ENCODE measurements around the gene MACO1.
"Not testable (repeated sequence)": the region's sequence is repeated elsewhere in the genome, so short reads cannot be mapped to it uniquely, and the experiment has no call there.

Gene MACO1, protein sequence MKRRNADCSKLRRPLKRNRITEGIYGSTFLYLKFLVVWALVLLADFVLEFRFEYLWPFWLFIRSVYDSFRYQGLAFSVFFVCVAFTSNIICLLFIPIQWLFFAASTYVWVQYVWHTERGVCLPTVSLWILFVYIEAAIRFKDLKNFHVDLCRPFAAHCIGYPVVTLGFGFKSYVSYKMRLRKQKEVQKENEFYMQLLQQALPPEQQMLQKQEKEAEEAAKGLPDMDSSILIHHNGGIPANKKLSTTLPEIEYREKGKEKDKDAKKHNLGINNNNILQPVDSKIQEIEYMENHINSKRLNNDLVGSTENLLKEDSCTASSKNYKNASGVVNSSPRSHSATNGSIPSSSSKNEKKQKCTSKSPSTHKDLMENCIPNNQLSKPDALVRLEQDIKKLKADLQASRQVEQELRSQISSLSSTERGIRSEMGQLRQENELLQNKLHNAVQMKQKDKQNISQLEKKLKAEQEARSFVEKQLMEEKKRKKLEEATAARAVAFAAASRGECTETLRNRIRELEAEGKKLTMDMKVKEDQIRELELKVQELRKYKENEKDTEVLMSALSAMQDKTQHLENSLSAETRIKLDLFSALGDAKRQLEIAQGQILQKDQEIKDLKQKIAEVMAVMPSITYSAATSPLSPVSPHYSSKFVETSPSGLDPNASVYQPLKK

DNA sequence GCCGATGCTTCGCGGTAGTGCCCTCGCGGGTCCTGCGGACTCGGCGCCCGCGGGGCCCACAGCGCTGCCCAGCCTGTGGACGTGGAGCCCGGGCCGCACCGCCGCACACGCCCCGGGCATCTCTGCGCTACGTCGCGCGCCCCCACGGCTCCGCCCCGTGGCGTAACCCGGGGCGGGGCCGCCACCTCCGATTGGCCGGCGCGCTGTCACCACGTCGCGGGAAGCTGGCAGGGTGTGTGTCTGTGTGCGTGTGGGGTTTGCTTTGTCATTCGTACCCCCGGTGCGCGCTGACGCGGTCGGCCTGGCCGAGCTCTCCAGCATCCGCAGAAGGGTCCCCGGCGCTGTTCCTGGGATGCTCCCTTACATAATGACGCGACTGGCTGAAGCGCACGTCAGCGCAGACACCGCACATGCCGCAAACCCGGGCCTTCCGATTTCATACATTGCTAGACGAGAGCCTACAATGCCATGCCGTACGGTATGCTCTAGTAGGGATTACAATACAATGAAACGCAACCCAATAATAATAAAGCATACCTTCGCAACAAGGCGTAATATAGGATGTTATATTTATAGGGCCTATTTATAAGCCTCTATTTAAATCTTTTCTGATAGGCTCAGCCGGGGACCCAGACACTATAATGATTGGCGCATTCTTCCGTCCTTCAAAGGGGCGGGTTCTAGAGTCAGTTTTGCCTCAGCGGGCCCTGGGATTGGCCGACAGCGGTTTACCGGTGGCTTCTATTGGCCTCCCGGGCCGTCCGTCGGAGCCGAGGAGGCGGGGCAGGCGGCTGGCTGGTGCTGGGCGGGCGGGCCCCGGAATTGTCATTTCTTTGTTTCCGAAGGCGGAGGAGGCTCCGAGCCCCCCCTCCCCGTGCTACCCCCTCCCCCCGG lies at the start of gene MACO1:
TSS of gene MACO1 (plus strand) at position 825 of the 894 bp plus-strand sequence. CDS start 202 bp downstream, outside the sequence.
- Histone ChIP-seq H4K20me1 (ENCODE audit: low read depth, low read length) (peaks cover 9% of the 10 kb centered on the region), H3K4me2 (ENCODE audit: low read depth, low read length, poor library complexity, severe bottlenecking) (peak within 1 kb of the TSS; percentile 71), H2AFZ (ENCODE audit: low read depth, low read length, severe bottlenecking) (peak within 1 kb of the TSS; percentile 99), H3K27ac (ENCODE audit: low read depth, low read length) (peak within 1 kb of the TSS; percentile 73), H3K9ac (ENCODE audit: low read length) (peak within 1 kb of the TSS; percentile 64), H3K9me3 (ENCODE audit: insufficient read depth, low read length) (no peaks in the 10 kb centered on the region), H3K27me3 (ENCODE audit: low read length) (no peaks in the 10 kb centered on the region), H3K9me2 (replicated peaks; ENCODE audit: insufficient read depth, low read length) (no peaks in the 10 kb centered on the region), H3K79me2 (ENCODE audit: insufficient read depth, low read length) (peaks cover 24% of the 10 kb centered on the region; the same call in 1 of the 2 replicates), H3F3A (ENCODE audit: insufficient read depth) (no peaks in the 10 kb centered on the region), H3K4me3 (ENCODE audit: insufficient read depth, low read length, poor library complexity, severe bottlenecking) (peak within 1 kb of the TSS; percentile 96), H3K36me3 (ENCODE audit: low read length) (peaks cover 4% of the 10 kb centered on the region; the same call in 1 of the 2 replicates)
- TF ChIP-seq, protein P1, sequence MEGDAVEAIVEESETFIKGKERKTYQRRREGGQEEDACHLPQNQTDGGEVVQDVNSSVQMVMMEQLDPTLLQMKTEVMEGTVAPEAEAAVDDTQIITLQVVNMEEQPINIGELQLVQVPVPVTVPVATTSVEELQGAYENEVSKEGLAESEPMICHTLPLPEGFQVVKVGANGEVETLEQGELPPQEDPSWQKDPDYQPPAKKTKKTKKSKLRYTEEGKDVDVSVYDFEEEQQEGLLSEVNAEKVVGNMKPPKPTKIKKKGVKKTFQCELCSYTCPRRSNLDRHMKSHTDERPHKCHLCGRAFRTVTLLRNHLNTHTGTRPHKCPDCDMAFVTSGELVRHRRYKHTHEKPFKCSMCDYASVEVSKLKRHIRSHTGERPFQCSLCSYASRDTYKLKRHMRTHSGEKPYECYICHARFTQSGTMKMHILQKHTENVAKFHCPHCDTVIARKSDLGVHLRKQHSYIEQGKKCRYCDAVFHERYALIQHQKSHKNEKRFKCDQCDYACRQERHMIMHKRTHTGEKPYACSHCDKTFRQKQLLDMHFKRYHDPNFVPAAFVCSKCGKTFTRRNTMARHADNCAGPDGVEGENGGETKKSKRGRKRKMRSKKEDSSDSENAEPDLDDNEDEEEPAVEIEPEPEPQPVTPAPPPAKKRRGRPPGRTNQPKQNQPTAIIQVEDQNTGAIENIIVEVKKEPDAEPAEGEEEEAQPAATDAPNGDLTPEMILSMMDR (IDR thresholded peaks at IDR 0.05; ENCODE audit: insufficient read depth, low read length, poor library complexity, severe bottlenecking), result no peak
- no peak for TF ChIP-seq EZH2phosphoT487 (conservative IDR thresholded peaks at IDR 0.05; ENCODE audit: low read length)

DNA sequence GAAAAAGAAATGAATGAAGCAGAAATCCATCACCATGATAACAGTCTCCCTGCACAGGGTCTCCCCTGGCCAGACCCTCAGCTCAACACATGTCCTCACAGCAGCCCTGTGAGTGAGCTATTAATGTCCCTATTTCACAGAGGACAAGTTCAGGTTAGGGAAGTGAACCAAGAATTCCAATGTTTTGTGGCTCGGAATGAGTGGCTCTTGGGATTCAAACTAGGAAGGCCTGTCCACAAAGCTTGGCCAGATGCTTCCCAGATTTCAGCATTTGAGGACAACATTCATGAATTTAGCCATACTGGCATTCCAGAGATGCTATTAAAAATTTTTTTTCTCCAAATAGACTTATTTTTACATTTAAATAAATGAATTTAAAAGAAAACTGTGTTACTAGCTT lies 48.2 kb upstream of the MACO1 start:
- H3K79me2 ChIP-seq (ENCODE audit: insufficient read depth, low read length); H3K4me3 ChIP-seq (ENCODE audit: insufficient read depth, low read length, poor library complexity, severe bottlenecking); H2AFZ ChIP-seq (ENCODE audit: low read depth, low read length, severe bottlenecking); H3K9me3 ChIP-seq (ENCODE audit: insufficient read depth, low read length); H3K27me3 ChIP-seq (ENCODE audit: low read length); H3K27ac ChIP-seq (ENCODE audit: low read depth, low read length); H3F3A ChIP-seq (ENCODE audit: insufficient read depth); H3K4me2 ChIP-seq (ENCODE audit: low read depth, low read length, poor library complexity, severe bottlenecking); H3K9me2 ChIP-seq (replicated peaks; ENCODE audit: insufficient read depth, low read length); H3K36me3 ChIP-seq (ENCODE audit: low read length); H3K9ac ChIP-seq (ENCODE audit: low read length); H4K20me1 ChIP-seq (ENCODE audit: low read depth, low read length): not testable (repeated sequence)

DNA sequence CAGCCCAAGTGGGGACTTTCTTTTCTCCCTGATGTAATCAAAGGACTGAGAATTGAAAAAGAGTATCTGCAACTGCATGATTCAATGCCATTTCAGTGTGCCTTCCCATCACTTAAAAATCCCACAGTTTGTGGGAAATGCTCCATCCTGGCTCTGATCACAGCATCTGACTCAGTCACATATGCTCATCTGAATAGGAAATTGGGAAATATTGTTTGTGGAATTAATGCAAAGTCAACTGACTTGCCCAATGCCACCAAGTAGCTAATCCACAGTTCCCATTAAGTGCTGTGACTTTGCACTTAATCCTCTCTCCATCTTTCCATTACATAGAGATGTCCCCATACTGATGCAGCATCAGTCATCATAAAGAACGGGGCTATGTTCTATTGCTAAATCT lies 47.6 kb upstream of the MACO1 start:
- H3K9ac ChIP-seq (ENCODE audit: low read length); H3K4me2 ChIP-seq (ENCODE audit: low read depth, low read length, poor library complexity, severe bottlenecking); H3K27me3 ChIP-seq (ENCODE audit: low read length); H4K20me1 ChIP-seq (ENCODE audit: low read depth, low read length); H3K9me2 ChIP-seq (replicated peaks; ENCODE audit: insufficient read depth, low read length); H3K27ac ChIP-seq (ENCODE audit: low read depth, low read length); H3K4me3 ChIP-seq (ENCODE audit: insufficient read depth, low read length, poor library complexity, severe bottlenecking); H2AFZ ChIP-seq (ENCODE audit: low read depth, low read length, severe bottlenecking); H3K9me3 ChIP-seq (ENCODE audit: insufficient read depth, low read length); H3F3A ChIP-seq (ENCODE audit: insufficient read depth); H3K36me3 ChIP-seq (ENCODE audit: low read length); H3K79me2 ChIP-seq (ENCODE audit: insufficient read depth, low read length): not testable (repeated sequence)

DNA sequence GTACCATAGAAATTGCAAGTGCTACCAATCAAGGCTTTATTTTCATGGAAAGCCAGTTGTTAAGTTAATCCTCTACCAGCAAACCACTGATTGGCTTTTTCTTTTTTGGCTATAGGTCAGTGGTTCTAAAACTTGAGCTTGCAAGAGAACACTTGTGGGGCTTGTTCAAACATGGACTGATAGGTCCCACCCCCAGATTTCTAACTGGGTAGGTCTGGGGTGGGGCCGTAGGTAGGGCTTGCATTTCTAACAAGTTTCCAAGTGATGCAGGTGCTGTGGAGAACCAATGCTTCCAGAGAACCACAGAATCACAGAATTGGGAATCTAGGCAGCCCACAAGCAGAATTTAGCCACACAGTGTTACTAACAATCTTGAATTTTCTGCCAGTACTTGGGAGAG lies 46.8 kb upstream of the MACO1 start:
- H3K27ac ChIP-seq (ENCODE audit: low read depth, low read length); H2AFZ ChIP-seq (ENCODE audit: low read depth, low read length, severe bottlenecking); H4K20me1 ChIP-seq (ENCODE audit: low read depth, low read length); H3K27me3 ChIP-seq (ENCODE audit: low read length); H3K9ac ChIP-seq (ENCODE audit: low read length); H3F3A ChIP-seq (ENCODE audit: insufficient read depth); H3K79me2 ChIP-seq (ENCODE audit: insufficient read depth, low read length); H3K9me2 ChIP-seq (replicated peaks; ENCODE audit: insufficient read depth, low read length); H3K4me2 ChIP-seq (ENCODE audit: low read depth, low read length, poor library complexity, severe bottlenecking); H3K36me3 ChIP-seq (ENCODE audit: low read length); H3K9me3 ChIP-seq (ENCODE audit: insufficient read depth, low read length); H3K4me3 ChIP-seq (ENCODE audit: insufficient read depth, low read length, poor library complexity, severe bottlenecking): not testable (repeated sequence)

DNA sequence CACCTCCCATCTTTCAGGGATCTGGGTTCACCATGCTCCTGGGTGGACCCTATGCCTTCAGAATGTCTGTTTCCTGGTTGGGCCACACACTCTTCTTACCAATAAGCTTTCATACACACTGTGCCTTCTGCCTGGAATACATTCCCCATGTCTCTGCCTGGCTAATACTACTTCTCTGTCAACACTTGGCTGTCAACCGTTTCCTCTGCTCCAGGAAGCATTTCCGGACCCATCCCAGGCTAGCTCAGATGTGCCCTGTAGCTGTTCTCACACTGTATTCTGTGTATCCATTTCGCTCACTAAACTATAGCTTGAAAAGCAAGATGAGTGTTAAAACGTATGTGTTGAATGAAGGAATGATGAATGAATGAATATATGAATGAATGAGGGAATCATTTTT lies 43.6 kb upstream of the MACO1 start:
- not testable (repeated sequence) for H3K4me3 ChIP-seq (ENCODE audit: insufficient read depth, low read length, poor library complexity, severe bottlenecking); H3K27me3 ChIP-seq (ENCODE audit: low read length); H3F3A ChIP-seq (ENCODE audit: insufficient read depth); H3K79me2 ChIP-seq (ENCODE audit: insufficient read depth, low read length); H4K20me1 ChIP-seq (ENCODE audit: low read depth, low read length); H3K36me3 ChIP-seq (ENCODE audit: low read length); H2AFZ ChIP-seq (ENCODE audit: low read depth, low read length, severe bottlenecking); H3K9me3 ChIP-seq (ENCODE audit: insufficient read depth, low read length); H3K4me2 ChIP-seq (ENCODE audit: low read depth, low read length, poor library complexity, severe bottlenecking); H3K27ac ChIP-seq (ENCODE audit: low read depth, low read length); H3K9me2 ChIP-seq (replicated peaks; ENCODE audit: insufficient read depth, low read length); H3K9ac ChIP-seq (ENCODE audit: low read length)

DNA sequence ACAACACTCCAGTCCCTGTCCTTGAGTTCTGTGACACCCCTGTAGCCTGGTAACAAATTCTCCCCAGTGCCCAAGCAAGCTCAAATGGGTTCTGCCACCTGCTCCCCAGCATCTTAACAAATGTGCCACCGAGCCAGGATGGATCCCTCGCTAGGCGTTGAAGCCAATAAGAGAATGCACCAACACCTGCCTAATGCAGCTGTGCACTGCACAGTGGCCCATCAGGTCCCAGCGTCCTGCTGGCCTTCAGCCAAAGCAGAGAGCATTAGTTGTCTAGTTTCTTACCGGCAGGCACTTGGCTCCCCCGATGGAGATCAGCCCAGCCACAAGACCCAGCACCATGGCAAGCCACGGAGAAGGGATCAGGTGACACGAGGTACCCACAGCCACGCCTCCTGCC lies 42.0 kb upstream of the MACO1 start:
- not testable (repeated sequence) for H3K4me2 ChIP-seq (ENCODE audit: low read depth, low read length, poor library complexity, severe bottlenecking); H2AFZ ChIP-seq (ENCODE audit: low read depth, low read length, severe bottlenecking); H3K27me3 ChIP-seq (ENCODE audit: low read length); H3K4me3 ChIP-seq (ENCODE audit: insufficient read depth, low read length, poor library complexity, severe bottlenecking); H3K9ac ChIP-seq (ENCODE audit: low read length); H3K79me2 ChIP-seq (ENCODE audit: insufficient read depth, low read length); H3F3A ChIP-seq (ENCODE audit: insufficient read depth); H4K20me1 ChIP-seq (ENCODE audit: low read depth, low read length); H3K27ac ChIP-seq (ENCODE audit: low read depth, low read length); H3K9me2 ChIP-seq (replicated peaks; ENCODE audit: insufficient read depth, low read length); H3K36me3 ChIP-seq (ENCODE audit: low read length); H3K9me3 ChIP-seq (ENCODE audit: insufficient read depth, low read length)

Measured in SU-DHL-6 (cell line).